ENCODE data around the gene PAQR4. TPM values are rescaled to one million over a fixed set of nuclear protein-coding genes. Genes with fewer than 3 reads are reported as not detected.
"Not testable (repeated sequence)": the region's sequence is repeated elsewhere in the genome, so short reads cannot be mapped to it uniquely, and the experiment has no call there.

Gene PAQR4
- total and polyA plus RNA-seq, 12 donors, result 3.7 to 17.9 (median 7.1) TPM

GRCh38 chr16:2942045-2942444 lies 27.1 kb upstream of the PAQR4 start:
- H3K9me3 ChIP-seq, result no peaks in the 10 kb centered on the region
- H3K4me1 ChIP-seq, result no peaks in the 10 kb centered on the region
- no peak for ATAC-seq
- H3K27me3 ChIP-seq, result no peaks in the 10 kb centered on the region
- H3K27ac ChIP-seq, result no peak overlapping the region
- intact Hi-C loops (cut with DNase I), result no loop called here
- no peak for TF ChIP-seq CTCF (IDR thresholded peaks at IDR 0.05)
- peaks cover 0 to 94% (median 51%) of the 10 kb centered on the region in 9 donors for H3K36me3 ChIP-seq
- 72 to 74% methylated on average over 4 of the region's 4 CpGs for WGBS, 2 donors
- H3K4me3 ChIP-seq, result no peak overlapping the region
- DNase-seq, result no peak

GRCh38 chr16:2943716-2944115 lies 25.4 kb upstream of the PAQR4 start:
- DNase-seq; H3K27me3 ChIP-seq; H3K4me3 ChIP-seq; intact Hi-C loops (cut with DNase I); H3K9me3 ChIP-seq; H3K4me1 ChIP-seq; ATAC-seq; H3K27ac ChIP-seq: not testable (repeated sequence)
- peaks cover 0 to 91% (median 39%) of the 10 kb centered on the region in 9 donors for H3K36me3 ChIP-seq
- WGBS, 2 donors, result 89 to 90% methylated on average over 12 of the region's 12 CpGs

- no peaks in the 10 kb centered on the region for H3K27me3 ChIP-seq
- no peaks in the 10 kb centered on the region for H3K9me3 ChIP-seq
- DNase-seq, result no peak
- no peak overlapping the region for H3K4me3 ChIP-seq
- H3K4me1 ChIP-seq, result no peaks in the 10 kb centered on the region
- no peak for TF ChIP-seq CTCF (IDR thresholded peaks at IDR 0.05)
- no peak overlapping the region for H3K27ac ChIP-seq
- intact Hi-C loops (cut with DNase I), result no loop called here
- ATAC-seq, result no peak
- 96 to 97% methylated on average over 4 of the region's 4 CpGs for WGBS, 2 donors
- peaks cover 0 to 79% (median 20%) of the 10 kb centered on the region in 9 donors for H3K36me3 ChIP-seq
Observed at GRCh38 chr16:2946649-2947048, 22.5 kb upstream of the PAQR4 start.

GRCh38 chr16:2948807-2949704 lies 20.1 kb upstream of the PAQR4 start:
- Histone ChIP-seq H3K9me3 (no peaks in the 10 kb centered on the region), H3K4me1 (no peaks in the 10 kb centered on the region), H3K36me3 (peaks cover 0 to 55% (median 18%) of the 10 kb centered on the region in 9 donors), H3K4me3 (no peak overlapping the region), H3K27me3 (peaks cover 0 to 3% (median 0%) of the 10 kb centered on the region in 7 donors), H3K27ac (no peak overlapping the region)
- ATAC-seq (peak in 2 of 8 donors; percentile 10 to 18), DNase-seq (no peak)
- WGBS, 2 donors, result 86 to 89% methylated on average over 36 of the region's 36 CpGs
- intact Hi-C loops (cut with DNase I), result no loop called here
- TF ChIP-seq CTCF (IDR thresholded peaks at IDR 0.05), result no peak
